K562 (cell line): ENCODE data around the gene PRKG1. TPM values are rescaled to one million over a fixed set of nuclear protein-coding genes. Genes with fewer than 3 reads are reported as not detected.

Experiments
- ATAC-seq: fragments of 200-7000 bp; cut with Tn5 transposase; 3 replicates; pipeline ENCODE4 v1.9.1; 2020; ENCODE audit warnings: moderate library complexity
- BruUV-seq: library from RNA; stranded (reverse); fragments of 400-500 nt; replicated peaks from 2 replicates; lab custom pipeline; 2021; lab: Mats Ljungman, UMichigan
- CTCF ChIA-PET: fragments of 300-600 bp; formaldehyde crosslinking; extraction: SDS; loops from one replicate; lab custom pipeline; 2021; ENCODE audit warnings: low intra/inter-chr PET ratio; lab: Yijun Ruan, JAX
- POLR2A ChIA-PET: fragments of 300-600, 350-650 bp; sonication (Branson Sonifier 250); formaldehyde crosslinking; extraction: SDS; loops from one replicate; lab custom pipeline; 2021; ENCODE audit warnings: antibody characterized with exemption, inconsistent platforms; lab: Yijun Ruan, JAX
- DNase-seq, 4 experiments: peaks; one replicate each; pipeline versions ENCODE4 v3.0.0 to v3.0.0-alpha.2; 2011 to 2018; ENCODE audit warnings: low spot score in 3 of 4, mixed read lengths in 3 of 4; ENCODE audit errors: extremely low read depth in 1 of 4
- FAIRE-seq: peaks from 2 replicates; lab custom pipeline; 2011; peaks lifted over from hg19 to GRCh38; lab: Jason Lieb, UNC
- H2AFZ ChIP-seq: 2 replicates; pipeline ENCODE4 v1.6.0; 2011; ENCODE audit warnings: low read depth, low read length, control low read depth, inconsistent platforms
- H3K27ac ChIP-seq: fragments of 200-600 bp; 3 replicates; pipeline ENCODE4 v1.8.0; 2011; ENCODE audit warnings: low read depth, mild to moderate bottlenecking, control low read depth, inconsistent platforms, low read length, moderate library complexity, mixed read lengths; ENCODE audit errors: extremely low read depth
- H3K27me3 ChIP-seq, 2 experiments: fragments of 300-600 bp in 1 of 2; 2 replicates in 1 of 2; 3 replicates in 1 of 2; pipeline versions ENCODE4 v1.6.0 to v1.8.0; 2011; ENCODE audit warnings: inconsistent platforms in 2 of 2, low read length in 2 of 2, mild to moderate bottlenecking in 1 of 2, mixed read lengths in 1 of 2, moderate library complexity in 1 of 2; ENCODE audit not compliant: control insufficient read depth in 2 of 2, insufficient read depth in 2 of 2
- H3K36me3 ChIP-seq: fragments of 300-600 bp; 3 replicates; pipeline ENCODE4 v1.8.0; 2011; ENCODE audit warnings: mild to moderate bottlenecking, low read length, inconsistent platforms; ENCODE audit not compliant: control insufficient read depth, insufficient read depth
- H3K4me1 ChIP-seq, 2 experiments: fragments of 200-600 bp in 1 of 2; replicated peaks in 1 of 2; 2 replicates in 1 of 2; 3 replicates in 1 of 2; pipeline versions ENCODE4 v1.5.1 to v1.8.0; 2011; ENCODE audit warnings: inconsistent platforms in 2 of 2, low read length in 2 of 2, mild to moderate bottlenecking in 1 of 2, mixed read lengths in 1 of 2, moderate library complexity in 1 of 2; ENCODE audit not compliant: control insufficient read depth in 2 of 2, insufficient read depth in 2 of 2
- H3K4me2 ChIP-seq: 2 replicates; pipeline ENCODE4 v1.6.1; 2011; ENCODE audit warnings: low read length, control low read depth, inconsistent platforms, mixed read lengths; ENCODE audit not compliant: insufficient read depth
- H3K4me3 ChIP-seq: fragments of 200-600 bp; sonication (generic), shearing (Covaris generic); 2 replicates; pipeline ENCODE4 v1.5.1; 2016; ENCODE audit warnings: control low read depth, inconsistent platforms
- H3K79me2 ChIP-seq: fragments of 200-600 bp; 3 replicates; pipeline ENCODE4 v1.8.0; 2011; ENCODE audit warnings: low read length, inconsistent platforms; ENCODE audit not compliant: control insufficient read depth, insufficient read depth
- H3K9ac ChIP-seq, 2 experiments: 2 replicates each; pipeline versions ENCODE4 v1.6.0 to v1.6.1; 2011; ENCODE audit warnings: low read depth in 2 of 2, low read length in 2 of 2, control low read depth in 1 of 2, inconsistent platforms in 1 of 2, mild to moderate bottlenecking in 1 of 2, mixed read lengths in 1 of 2; ENCODE audit not compliant: insufficient read depth in 1 of 2
- H3K9me1 ChIP-seq: one replicate; pipeline ENCODE4 v1.6.0; 2011; ENCODE audit warnings: inconsistent platforms, mild to moderate bottlenecking, low read length, moderate library complexity; ENCODE audit not compliant: control insufficient read depth, insufficient read depth
- H3K9me3 ChIP-seq: replicated peaks from 2 replicates; pipeline ENCODE4 v1.5.1; 2011; ENCODE audit warnings: low read depth, low read length, inconsistent platforms; ENCODE audit not compliant: control insufficient read depth, insufficient read depth
- H4K20me1 ChIP-seq: replicated peaks from 2 replicates; pipeline ENCODE4 v1.6.1; 2011; ENCODE audit warnings: low read length, inconsistent platforms, mixed read lengths; ENCODE audit not compliant: control insufficient read depth, insufficient read depth
- ARID3B ChIP-seq: fragments of 250-450 bp; sonication (Bioruptor Pico); IDR thresholded peaks from 2 replicates; pipeline ENCODE4 v1.4.0; 2020; ENCODE audit warnings: borderline replicate concordance
- NFIX ChIP-seq: fragments of 250-450 bp; sonication (Bioruptor Pico); IDR thresholded peaks from 2 replicates; pipeline ENCODE4 v1.4.0; 2020; ENCODE audit warnings: low read depth, mild to moderate bottlenecking, moderate library complexity
- NFYB ChIP-seq: IDR thresholded peaks from 2 replicates; pipeline ENCODE4 v1.6.1; 2011; ENCODE audit warnings: mild to moderate bottlenecking, moderate library complexity; ENCODE audit not compliant: insufficient read length; ENCODE audit errors: extremely low read depth
- PATZ1 ChIP-seq: fragments of 250-450 bp; sonication (Bioruptor Pico); IDR thresholded peaks from 2 replicates; pipeline ENCODE4 v1.5.0; 2020; ENCODE audit warnings: mild to moderate bottlenecking, borderline replicate concordance
- POLR2A ChIP-seq: fragments of 450-650 bp; conservative IDR thresholded peaks from 2 replicates; pipeline ENCODE4 v1.6.1; 2016
- PTRF ChIP-seq: fragments of 450-650 bp; IDR thresholded peaks from 2 replicates; pipeline ENCODE4 v1.6.1; 2016; ENCODE audit warnings: mild to moderate bottlenecking, missing genetic modification characterization, missing compliant biosample characterization
- RBBP5 ChIP-seq: fragments of 200-600 bp; sonication (generic); IDR thresholded peaks from 2 replicates; pipeline ENCODE4 v1.6.1; 2012; ENCODE audit warnings: borderline replicate concordance, mild to moderate bottlenecking, low read length, control low read depth, inconsistent platforms; ENCODE audit not compliant: insufficient read depth, poor library complexity, severe bottlenecking
- SREBF2 ChIP-seq: sonication (generic); formaldehyde crosslinking; IDR thresholded peaks from 2 replicates; pipeline ENCODE4 v1.4.0; 2020; ENCODE audit warnings: mild to moderate bottlenecking, missing genetic modification reagents
- SRSF7 ChIP-seq: fragments of 200-400 bp; formaldehyde crosslinking; optimal IDR thresholded peaks from 2 replicates; pipeline ENCODE3; 2017; ENCODE audit warnings: mild to moderate bottlenecking, low read depth, low read length
- USF2 ChIP-seq: sonication (generic); formaldehyde crosslinking; IDR thresholded peaks from 2 replicates; pipeline ENCODE4 v1.5.0; 2020; ENCODE audit warnings: missing genetic modification reagents
- ZKSCAN8 ChIP-seq: fragments of 200-800 bp; sonication (Bioruptor generic); IDR thresholded peaks from 2 replicates; pipeline ENCODE4 v1.6.1; 2016; ENCODE audit warnings: missing genetic modification characterization, missing compliant biosample characterization
- ZNF398 ChIP-seq: fragments of 250-450 bp; sonication (Bioruptor Pico); IDR thresholded peaks from 2 replicates; pipeline ENCODE4 v1.8.0; 2021; ENCODE audit warnings: moderate library complexity, mild to moderate bottlenecking, inconsistent platforms
- ZNF586 ChIP-seq: fragments of 450-650 bp; formaldehyde crosslinking; conservative IDR thresholded peaks from 2 replicates; pipeline ENCODE4 v1.4.0; 2020; ENCODE audit warnings: mild to moderate bottlenecking, moderate library complexity
- ZSCAN29 ChIP-seq: fragments of 450-650 bp; IDR thresholded peaks from 2 replicates; pipeline ENCODE4 v1.6.1; 2017
- WGBS: fragments of 100-300 bp; shearing (Covaris generic); methylation state at CpG from one replicate; pipeline ENCODE4 v1.1.6; 2016; ENCODE audit warnings: low coverage, mixed read lengths; ENCODE audit not compliant: insufficient coverage; ENCODE audit errors: missing lambda C conversion rate; 5-methylcytosine and 5-hydroxymethylcytosine counted together
- in situ Hi-C: fragments of 300-500 bp; cut with MboI; formaldehyde crosslinking; loops from 4 replicates; pipeline ENCODE4 v1.15.0; 2018; ENCODE audit warnings: inconsistent platforms, mixed read lengths
- intact Hi-C: fragments of 100-400 bp; cut with micrococcal nuclease; formaldehyde crosslinking; loops from 2 replicates; pipeline ENCODE4 v1.14.2; 2022
- polyA plus RNA-seq, 8 experiments: library from polyadenylated mRNA; depleted of rRNA in 4 of 8; stranded (reverse) in 5 of 8; unstranded in 3 of 8; fragments of >200 nt; fragmentation: Nextera tagmentation in 2 of 8; fragmentation: Illumina TruSeq in 1 of 8; extraction: Ambion mirVana in 2 of 8; extraction: Trizol in 1 of 8; gene quantifications; 2 replicates each; pipeline versions ENCODE4 v1.2.1 to v1.2.3, GENCODE V29; 2011 to 2014; ENCODE audit warnings: inconsistent platforms in 1 of 8, missing spikeins in 1 of 8
- total RNA-seq, 7 experiments: library from RNA; depleted of rRNA in 6 of 7; stranded (reverse); fragments of >200 nt in 6 of 7; fragmentation: Illumina TruSeq in 2 of 7; extraction: Trizol in 2 of 7; gene quantifications; 2 replicates each; pipeline versions ENCODE4 v1.2.1 to v1.2.3, GENCODE V29; 2011 to 2021; ENCODE audit warnings: low replicate concordance in 1 of 7

The PRKG1 gene
- total and polyA plus RNA-seq, 9 of the 15 experiments (the other 6 are each of a cell fraction or from before 2014, with no cell fraction given): 0.22 TPM; not detected in 8

- WGBS: 0% methylated on average over 1 of the region's 1 CpG
- no TSS peak for BruUV-seq
- Histone ChIP-seq H4K20me1 (no peaks in the 10 kb centered on the region), H3K36me3 (no peaks in the 10 kb centered on the region), H3K9me1 (no peaks in the 10 kb centered on the region), H2AFZ (no peak overlapping the region), H3K4me3 (no peak overlapping the region), H3K27me3 (no peaks in the 10 kb centered on the region), H3K79me2 (no peaks in the 10 kb centered on the region), H3K27ac (no peak overlapping the region), H3K9me3 (no peaks in the 10 kb centered on the region; the same call in 1 of the 2 replicates), H3K4me1 (no peaks in the 10 kb centered on the region), H3K9ac (no peak overlapping the region), H3K4me2 (no peak overlapping the region)
- in situ Hi-C loops (no loop called here), intact Hi-C loops (no loop called here)
- no peak for TF ChIP-seq POLR2A
- TF ChIP-seq SRSF7: no peak
- no peak for TF ChIP-seq ZKSCAN8 (CRISPR knock-in tag)
- TF ChIP-seq SREBF2 (CRISPR knock-in tag): no peak
- no peak for TF ChIP-seq PTRF (tag)
- no peak for TF ChIP-seq USF2 (CRISPR knock-in tag)
- no peak for TF ChIP-seq PATZ1
- TF ChIP-seq ZSCAN29: no peak
- TF ChIP-seq ZNF398 (CRISPR knock-in tag): no peak
- no peak for TF ChIP-seq ZNF586 (CRISPR knock-in tag)
- TF ChIP-seq NFIX (CRISPR knock-in tag): no peak
- no peak for TF ChIP-seq ARID3B (CRISPR knock-in tag)
- no peak for TF ChIP-seq RBBP5
- TF ChIP-seq NFYB: no peak
- DNase-seq (no peak), FAIRE-seq (no peak), ATAC-seq (no peak)
- ChIA-PET POLR2A (no interaction called here), CTCF (no interaction called here)
These were observed 786.8 kb downstream of the PRKG1 start for GRCh38 chr10:51861051-51861450.
